Stimulated activated naive CD4-positive, alpha-beta T cell treated with Interleukin-2 at 50 U/mL for 16 hours (primary cell): ENCODE results near the gene CYB5R3.
A peak's percentile ranks its signal among the peaks of the same experiment; 100 is the strongest.
"Not testable (repeated sequence)": the region's sequence is repeated elsewhere in the genome, so short reads cannot be mapped to it uniquely, and the experiment has no call there.

Experiments
- DNase-seq: peaks from one replicate; lab custom pipeline; 2025; lab: John Stamatoyannopoulos, UW

The CYB5R3 gene

DNA sequence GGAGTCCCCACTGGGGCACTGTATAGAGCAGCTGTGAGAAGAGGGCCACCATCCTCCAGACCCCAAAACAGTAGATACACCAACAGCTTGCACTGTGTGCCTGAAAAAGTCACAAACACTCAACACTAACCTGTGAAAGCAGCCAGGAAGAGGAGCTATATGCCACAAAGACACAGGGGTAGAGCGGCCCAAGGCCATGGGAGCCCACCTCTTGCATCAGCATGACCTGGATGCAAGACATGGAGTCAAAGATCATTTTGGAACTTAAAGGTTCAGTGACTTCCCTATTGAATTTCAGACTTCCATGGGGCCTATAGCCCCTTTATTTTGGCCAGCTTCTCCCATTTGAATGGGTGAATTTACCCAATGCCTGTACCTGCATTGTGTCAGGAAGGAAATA lies 29.7 kb upstream of the CYB5R3 start:
- no peak for DNase-seq

DNA sequence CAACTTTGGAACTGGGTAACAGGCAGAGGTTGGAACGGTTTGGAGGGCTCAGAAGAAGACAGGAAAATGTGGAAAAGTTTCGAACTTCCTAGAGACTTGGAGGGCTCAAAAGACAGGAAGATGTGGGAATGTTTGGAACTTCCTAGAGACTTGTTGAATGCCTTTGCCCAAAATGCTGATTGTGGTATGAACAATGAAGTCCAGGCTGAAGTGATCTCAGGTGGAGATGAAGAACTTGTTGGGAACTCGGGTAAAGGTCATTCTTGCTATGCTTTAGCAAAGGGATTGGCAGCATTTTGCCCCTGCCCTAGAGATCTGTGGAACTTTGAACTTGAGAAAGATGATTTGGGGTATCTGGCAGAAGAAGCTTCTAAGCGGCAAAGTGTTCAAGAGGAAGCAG lies 28.7 kb upstream of the CYB5R3 start:
- DNase-seq = not testable (repeated sequence)

DNA sequence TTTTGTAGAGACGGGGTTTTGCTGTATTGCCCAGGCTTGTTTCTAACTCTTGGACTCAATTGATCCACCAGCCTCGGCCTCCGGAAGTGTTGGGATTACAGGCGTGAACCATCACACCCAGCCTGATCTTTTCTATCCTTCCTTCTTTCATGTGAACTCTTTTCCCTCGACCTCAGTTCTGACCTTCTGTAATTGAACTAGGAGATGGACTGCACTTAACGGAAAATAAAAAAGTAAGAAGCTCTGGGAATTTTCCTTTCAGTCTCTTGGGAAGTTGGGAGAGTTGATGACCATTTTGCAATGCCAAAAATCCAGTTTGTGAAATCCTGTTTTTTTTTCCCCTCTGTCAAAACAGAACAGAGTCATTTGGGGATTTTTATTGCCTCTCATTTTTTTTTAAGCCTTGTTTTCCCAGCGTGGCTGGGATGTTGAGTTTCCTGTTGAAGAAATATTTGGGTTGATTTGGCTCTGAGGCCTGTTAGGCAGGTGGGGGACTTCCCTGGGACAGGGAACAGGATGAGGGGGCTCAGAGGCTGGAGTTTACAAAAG lies 26.9 kb upstream of the CYB5R3 start:
- no peak for DNase-seq

DNA sequence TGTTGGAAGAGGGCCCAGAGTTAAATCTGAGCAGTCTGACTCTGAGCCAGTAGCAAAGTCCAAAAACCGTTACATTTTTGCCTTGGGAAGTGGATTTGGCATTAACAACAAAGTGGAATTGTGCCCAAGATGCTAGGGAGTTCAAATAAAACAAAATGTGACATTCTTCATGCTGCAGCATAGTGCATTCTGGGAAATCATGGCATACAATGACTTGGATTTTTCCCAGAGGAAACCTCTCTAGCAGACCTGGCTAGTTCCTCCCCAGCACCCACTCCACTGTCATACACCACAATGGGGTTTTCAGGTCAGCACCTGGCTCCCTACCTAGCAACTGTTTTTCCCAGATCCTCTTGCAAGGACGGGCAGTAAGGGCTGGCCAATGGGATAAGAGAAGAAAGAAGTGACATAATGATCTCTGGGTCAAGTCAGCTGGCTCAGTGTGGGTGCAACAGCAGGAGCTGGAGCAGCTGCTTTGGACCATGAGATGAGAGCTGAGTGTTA lies 24.8 kb upstream of the CYB5R3 start:
- no peak for DNase-seq

DNA sequence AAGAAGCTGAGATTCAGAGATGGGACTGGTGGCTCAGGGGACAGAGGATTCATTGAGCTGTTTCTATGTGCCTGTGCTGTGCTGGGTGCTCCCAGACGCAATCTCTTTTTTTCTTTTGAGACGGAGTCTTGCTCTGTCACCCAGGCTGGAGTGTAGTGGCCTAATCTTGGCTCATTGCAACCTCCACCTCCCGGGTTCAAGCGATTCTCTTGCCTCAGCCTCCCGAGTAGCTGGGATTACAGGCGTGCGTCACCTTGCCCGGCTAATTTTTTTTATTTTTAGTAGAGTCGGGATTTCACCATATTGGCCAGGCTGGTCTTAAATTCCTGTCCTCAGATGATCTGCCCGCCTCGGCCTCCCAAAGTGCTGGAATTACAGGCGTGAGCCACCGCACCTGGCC lies 23.9 kb upstream of the CYB5R3 start:
- DNase-seq = not testable (repeated sequence)

DNA sequence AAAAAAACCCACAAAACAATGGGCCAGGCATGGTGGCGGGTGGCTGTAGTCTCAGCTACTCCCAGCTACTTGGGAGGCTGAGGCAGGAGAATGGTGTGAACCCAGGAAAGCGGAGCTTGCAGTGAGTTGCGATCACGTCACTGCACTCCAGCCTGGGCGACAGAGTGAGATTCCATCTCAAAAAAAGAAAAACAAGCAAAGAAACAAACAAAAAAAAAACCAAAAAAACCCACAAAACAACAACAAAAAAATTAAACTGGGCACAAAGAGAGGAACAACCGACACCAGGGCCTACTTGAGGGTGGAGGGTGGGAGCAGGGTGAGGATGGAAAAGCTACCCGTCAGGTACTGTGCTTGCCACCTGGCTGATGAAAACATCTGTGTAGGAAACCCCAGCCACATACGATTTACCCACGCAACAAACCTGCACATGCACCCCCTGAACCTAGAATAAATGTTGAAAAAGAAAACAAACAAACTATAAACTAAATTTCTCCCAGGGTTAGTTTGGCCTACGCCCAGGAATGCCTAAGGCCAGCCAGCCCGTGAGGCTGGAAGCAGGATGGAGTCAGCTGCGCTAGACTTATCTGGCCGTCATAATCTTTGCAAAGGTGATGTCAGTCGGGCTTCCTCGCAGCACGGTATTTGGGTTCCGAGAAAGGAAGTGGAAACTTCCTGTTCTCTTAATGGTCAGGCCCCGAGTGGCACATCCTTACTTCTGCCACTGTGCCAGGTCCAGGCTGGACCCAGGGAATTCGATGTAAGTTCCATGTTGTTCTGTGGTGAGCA lies 21.9 kb upstream of the CYB5R3 start:
- no peak for DNase-seq

DNA sequence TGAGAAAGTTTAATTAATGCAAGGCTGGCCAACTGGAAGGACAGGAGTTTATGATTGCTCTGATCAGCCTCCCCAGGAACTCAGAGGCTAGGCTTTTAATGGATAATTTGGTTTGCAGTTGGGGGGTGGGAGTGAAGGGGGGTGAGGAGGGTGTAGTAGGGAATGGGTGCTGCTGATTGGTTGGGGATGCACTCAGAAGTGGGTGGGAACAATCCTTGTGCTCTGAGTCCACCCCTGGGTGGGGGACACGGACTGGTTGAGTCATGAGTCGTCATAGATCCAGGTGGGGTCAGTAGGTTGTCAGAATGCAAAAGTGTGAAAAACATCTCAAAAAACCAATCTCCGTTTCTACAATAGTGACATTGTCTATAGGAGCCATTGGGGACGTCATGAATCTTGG lies 20.9 kb upstream of the CYB5R3 start:
- no peak for DNase-seq

DNA sequence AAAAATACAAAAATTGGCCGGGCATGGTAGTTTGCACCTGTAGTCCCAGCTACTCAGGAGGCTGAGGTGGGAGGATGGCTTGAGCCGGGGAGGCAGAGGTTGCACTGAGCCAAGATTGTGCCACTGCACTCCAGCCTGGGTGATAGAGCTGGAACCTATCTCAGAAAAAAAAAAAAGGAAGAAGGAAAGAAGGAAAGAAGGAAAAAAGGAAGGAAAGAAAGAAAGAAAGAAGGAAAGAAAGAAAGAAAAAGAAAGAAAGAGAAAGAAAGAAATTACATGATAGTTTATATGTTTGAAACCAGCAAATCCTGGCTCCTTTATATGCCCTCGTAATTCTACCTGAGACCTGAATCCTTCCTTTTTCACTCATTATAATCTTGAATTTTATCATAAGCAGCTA lies 17.2 kb upstream of the CYB5R3 start:
- not testable (repeated sequence) for DNase-seq

DNA sequence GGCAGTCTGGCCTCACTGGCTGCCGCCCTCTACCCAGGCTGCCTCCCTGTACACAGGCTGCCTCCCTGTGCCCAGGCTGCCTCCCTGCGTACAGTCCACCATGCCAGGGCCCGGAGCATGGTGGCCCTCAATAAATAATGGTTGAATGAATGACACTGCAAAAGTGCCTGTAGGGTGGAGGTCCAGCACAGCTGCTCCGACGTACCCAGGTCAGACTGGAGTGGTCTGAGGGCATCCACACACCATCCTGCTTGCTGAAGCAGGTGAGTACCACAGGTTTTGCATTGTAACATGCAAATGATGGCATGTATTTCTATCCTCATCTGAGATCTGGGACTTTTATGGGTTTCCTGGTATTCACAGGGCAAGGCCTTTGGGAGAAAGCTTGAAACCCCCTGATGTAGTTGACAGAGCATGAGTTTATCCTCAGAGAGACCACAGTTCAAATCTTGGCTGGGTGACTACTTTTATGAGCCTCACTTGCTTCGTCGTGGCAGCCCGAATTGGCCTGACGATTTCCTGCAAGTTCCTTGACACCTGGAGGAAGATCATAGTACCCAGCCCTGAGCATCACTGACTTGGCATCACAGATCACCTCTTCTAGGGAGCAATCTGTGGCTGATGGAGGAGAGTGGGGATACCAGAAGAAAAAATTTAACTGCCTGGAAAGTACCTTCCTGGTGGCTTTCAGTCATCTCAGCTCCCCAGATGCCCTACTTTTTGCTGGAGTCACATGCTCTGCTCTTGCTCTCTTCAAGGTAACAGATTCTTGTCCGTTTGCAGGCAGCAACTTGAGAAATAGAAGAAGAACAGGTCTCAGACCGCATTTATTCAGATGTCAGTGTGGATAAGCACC lies 16.0 kb upstream of the CYB5R3 start:
- DNase-seq = no peak

DNA sequence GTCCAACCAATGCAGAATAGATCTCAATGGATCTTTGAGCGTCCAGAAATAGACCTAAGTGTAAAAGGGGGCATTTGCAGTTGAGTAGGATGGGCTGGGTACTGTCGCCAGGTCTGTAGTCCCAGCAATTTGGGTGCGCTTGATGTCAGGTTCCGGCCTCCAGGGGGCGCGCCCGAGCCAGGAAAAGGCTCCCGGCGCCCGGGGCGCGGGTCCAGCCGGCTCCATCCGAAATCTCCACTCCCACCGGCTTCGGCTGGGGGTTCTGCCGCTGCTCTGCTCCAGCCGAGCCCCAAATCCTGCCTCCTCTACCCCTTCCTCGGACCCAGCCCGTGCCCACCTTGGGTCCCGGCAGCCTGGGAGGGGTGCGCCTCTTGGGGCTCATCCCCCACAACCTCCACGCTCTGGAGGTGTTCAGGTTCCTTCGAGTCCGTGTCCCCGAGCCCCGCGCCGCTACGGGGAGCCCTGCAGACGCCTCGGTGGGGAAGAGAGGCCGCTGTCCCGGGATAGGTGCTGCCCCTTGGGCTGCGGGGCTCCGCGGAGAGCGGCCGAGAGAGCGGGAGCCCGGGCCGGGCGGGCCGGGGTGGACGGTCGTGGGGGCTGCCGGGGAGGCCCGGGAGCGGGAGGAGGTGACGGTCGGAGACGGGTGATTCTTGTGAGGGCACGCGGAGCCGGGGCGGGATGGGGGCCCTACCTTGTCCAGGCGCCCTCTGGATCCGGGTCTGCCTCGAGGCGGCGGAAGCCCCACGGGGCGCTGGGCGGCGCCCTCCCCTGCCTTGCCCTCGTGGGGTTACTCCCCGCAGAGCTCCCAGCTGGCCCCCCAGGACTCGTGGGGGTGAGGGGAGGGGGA lies 13.0 kb upstream of the CYB5R3 start:
- peak; percentile 75 for DNase-seq

DNA sequence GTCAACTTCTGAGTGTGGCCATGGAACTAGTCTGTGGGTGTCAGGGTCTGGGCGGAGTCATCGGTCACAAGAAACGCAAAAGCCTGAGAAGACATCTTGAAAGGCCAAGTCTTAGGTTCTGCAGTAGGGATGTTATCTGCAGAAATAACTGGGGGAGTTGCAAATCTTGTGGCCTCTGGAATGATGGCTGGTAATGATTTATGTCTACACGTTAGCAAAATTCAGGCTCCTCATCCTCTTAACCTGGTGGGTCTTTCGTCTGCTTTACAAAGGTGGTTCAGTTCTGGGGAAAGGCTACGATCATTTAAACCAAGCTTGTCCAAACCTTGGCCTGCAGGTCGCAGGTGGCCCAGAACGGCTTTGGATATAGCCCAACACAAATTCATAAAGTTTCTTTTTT lies 7.4 kb upstream of the CYB5R3 start:
- no peak for DNase-seq

DNA sequence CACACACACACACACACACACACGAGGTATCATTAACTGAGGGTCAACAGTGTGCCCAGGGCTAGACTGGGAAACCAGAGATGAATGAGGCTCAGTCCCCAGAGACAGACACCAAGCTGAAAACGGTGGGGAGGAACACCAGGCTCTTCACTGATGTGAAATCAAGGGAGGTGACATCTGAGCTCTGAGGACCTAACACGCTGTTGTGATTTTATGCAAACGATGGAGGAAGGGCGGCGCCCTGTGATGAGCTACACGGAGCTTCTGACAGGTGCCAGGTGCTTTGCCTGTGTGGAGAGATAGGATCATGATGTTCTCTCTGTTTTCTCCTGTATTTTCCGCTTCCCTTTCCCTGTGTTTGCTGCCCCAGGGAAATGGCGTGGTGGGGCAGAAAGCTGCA lies 6.5 kb upstream of the CYB5R3 start:
- DNase-seq = no peak

DNA sequence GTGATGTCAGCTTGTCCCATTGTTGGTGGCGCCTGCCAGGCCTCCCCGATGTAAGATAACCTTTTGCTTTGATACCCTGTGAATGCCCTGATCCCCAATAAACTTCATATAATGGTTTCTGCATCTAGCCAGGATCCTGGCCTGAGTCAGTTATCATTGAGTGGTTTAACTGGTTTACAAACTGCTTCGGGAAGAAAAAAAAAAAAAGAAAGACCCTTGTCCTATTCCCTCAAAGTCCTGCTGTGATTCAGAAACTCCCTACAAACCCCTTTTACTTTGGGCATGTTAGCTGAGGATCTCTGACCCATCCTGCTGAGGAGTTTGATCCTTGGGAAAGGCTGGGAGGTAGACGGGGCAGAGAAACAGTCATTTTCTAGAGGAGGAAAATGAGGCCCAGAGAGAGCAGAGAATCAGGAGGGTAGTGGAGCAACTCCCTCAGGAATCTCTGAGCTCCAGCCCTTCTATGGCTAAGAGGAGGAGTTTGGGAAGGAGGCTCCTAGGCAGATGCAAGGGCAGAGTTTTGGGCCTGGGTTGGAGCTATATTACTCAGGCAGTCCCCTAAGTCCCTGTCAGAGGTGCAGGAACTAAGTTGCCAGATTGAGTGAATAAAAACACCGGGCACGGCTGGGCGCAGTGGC lies 5.4 kb upstream of the CYB5R3 start:
- no peak for DNase-seq

DNA sequence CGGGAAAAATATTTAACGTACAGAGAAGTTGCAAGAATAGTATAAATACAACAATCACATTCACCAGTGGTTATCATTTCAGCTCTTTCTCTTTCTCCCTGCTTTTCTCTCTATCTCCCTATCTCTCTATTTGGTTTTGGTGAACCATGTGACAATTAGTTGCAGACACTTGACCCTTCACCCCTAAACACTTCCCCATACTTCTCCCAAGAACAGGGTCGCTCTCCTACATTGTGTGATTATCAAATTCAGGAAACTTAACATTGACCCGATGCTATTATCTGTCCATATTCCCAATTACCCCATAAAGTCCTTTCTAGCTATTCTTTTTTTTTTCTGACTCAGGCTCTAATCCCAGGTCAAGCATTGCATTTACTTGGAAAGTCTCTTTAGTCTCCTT lies 4.8 kb upstream of the CYB5R3 start:
- DNase-seq = no peak

DNA sequence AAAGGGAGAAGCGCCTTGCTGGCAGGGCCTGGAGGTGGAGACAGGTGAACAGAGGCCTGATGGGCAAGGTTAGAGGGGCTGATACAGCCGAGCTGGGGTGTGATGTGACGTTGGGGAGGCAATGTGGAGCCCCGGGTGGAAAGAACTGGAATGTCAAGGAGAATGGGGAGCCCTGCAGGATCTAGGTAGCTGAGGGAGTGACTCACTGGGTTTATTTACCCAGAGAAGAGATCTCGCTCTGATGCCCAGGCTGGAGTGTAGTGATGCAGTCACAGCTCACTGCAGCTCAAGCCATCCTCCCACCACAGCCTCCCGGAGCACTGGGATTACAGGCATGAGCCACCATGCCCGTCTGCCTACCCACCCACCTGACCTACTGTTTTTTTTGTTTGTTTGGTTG lies 1.9 kb upstream of the CYB5R3 start:
- no peak for DNase-seq

DNA sequence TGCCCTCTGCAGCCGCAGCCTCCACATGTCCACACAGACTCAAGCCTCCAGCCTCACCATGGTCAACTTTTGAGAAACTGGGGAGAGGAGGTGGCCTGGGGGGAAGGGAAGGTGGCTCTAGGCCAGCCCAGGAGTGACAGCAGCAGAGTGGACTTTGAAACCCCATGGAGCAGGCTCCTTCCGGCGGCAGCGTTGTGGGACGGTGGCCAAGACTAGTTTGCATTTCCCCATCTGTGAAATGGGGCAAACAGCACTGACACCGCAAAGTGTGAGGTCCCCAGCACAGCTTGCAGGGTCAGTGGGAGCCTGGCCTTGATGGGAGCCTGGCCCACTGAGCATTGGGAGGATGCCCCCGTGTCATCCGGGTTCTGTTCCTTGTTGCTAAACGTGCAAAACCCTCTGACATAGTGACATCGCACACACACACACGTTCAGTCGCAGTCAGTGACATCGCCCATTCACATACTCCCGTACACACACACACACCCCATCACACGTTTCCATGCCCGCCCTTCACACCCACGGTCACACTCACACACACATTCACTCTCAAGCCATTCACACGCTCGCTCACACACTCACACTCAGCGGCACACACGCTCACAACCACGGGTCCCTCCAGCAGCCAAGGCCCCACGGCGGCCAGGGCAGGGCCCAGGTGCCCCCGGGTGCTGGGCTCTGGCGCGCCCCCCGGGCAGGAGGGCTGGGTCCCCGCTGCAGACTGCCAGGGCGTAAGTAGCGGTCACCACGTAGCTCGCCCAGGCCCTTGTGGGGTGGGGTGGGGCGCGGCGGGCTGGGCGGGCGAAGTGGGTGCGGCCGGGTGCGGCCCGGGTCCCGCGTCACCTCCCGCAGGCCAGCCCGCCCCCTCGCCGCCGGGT lies 585 bp downstream of the CYB5R3 start:
- DNase-seq = peak; percentile 31

DNA sequence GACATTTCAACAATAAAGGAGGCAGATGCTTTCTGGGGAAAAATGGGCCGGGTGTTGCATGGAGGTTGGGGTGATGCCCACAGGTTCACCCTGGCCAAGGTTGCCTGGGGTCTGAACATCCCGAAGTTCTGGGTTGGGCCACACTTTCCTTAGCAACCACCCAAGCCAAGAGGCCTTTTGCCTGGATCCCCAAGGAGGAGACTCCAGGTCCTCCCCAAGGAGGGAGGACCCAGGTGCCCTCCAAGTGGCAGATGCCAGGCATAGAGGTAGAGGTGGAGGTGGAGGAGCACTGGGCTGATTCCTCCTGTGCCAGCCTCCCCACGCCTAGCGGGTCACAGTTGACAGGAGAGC lies 1.2 kb downstream of the CYB5R3 start:
- no peak for DNase-seq

DNA sequence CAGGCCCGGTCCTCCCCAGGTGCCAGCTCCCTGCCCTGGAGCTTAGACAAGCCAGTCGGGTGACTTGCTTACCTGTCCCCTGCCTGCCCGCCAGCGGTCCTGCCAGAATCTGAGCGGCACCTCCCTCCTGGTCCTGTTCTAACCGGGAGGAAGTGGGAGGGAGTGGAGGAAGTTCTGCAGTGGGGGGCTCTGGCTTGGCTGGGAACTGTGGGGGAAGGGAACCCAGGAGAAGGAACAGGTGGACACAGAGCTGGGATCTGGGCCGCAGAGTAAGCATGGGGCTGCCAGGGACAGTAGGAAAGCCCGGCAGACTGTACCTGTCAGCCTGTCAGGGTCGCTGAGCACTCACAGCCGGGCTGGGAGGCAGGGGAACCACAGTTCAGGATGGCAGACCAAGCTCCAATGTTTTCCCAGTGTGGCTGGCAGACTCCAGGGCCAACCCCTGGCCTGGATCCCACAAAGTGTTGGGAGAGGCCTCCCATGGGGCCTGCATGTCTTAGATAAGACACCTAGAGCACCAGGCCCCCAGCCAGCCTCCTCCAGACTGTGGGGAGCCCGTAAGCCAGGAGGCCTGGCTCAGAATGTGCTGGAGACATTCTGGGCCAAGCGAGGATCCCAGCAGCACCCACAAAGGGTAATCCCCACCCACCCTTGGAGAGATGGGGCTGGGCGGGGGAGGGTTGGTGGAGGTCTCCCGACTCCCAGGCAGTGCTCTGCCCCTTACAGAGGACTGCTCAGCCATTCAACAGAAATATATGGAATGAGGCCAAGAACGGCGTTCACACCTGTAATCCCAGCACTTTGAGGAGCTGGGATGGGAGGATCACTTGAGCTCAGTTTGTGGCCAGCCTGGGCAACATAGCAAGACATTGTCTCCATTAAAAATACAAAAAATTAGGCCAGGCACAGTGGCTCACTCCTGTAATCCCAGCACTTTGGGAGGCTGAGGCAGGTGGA lies 2.3 kb downstream of the CYB5R3 start:
- no peak for DNase-seq

DNA sequence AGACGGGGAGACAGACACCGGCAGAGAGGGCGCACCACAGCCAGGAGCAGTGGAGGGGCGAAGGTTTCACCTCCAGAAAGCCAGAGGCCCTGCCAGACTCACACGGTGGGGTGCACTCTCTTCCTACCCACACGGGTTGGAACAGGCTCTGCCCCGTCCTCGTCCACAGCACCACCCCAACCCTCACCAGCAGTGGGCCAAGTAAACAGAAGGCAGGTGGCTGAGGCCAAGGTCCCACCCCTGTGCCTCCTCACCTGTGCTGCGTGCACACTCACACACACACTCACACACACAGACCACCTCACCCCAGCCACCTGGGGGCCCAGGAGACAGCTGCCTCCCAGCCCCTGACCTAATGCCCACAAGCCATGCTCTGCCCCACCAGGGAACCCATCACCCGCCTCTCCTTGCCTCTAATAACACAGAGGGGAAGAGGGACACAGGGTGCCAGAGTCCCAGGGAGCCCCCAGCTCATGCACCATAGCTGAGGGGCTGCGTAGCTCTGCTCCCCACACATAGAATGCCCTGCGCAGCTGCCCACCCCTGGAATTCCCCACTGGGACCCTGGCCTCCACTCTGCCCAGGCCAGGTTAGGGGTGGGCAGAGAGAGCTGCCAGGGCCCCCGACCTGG lies 3.1 kb downstream of the CYB5R3 start:
- DNase-seq = no peak
